Astrocyte (in vitro differentiated cells and primary cell): Measurements from ENCODE around the gene FGD4. TPM values are rescaled to one million over a fixed set of nuclear protein-coding genes. Genes with fewer than 3 reads are reported as not detected.

Experiments
- DNase-seq: peaks from one replicate; pipeline ENCODE4 v3.0.0-alpha.2; 2010; ENCODE audit warnings: low read depth
- FAIRE-seq: peaks from 2 replicates; lab custom pipeline; 2011; peaks lifted over from hg19 to GRCh38; lab: Jason Lieb, UNC
- H2AFZ ChIP-seq: 2 replicates; pipeline ENCODE4 v1.6.0; 2012; ENCODE audit warnings: low read depth, low read length, inconsistent platforms
- H3K27ac ChIP-seq: 2 replicates; pipeline ENCODE4 v1.5.1; 2011; ENCODE audit warnings: low read depth, low read length, inconsistent platforms
- H3K27me3 ChIP-seq: 2 replicates; pipeline ENCODE4 v1.6.0; 2011; ENCODE audit warnings: low read length, inconsistent platforms; ENCODE audit not compliant: insufficient read depth
- H3K36me3 ChIP-seq: 2 replicates; pipeline ENCODE4 v1.5.1; 2011; ENCODE audit warnings: low read length, inconsistent platforms; ENCODE audit not compliant: insufficient read depth
- H3K4me1 ChIP-seq: 2 replicates; pipeline ENCODE4 v1.5.1; 2011; ENCODE audit warnings: low read length, inconsistent platforms; ENCODE audit not compliant: insufficient read depth
- H3K4me2 ChIP-seq: 2 replicates; pipeline ENCODE4 v1.6.0; 2012; ENCODE audit warnings: low read length, inconsistent platforms
- H3K4me3 ChIP-seq: 2 replicates; pipeline ENCODE4 v1.5.1; 2011; ENCODE audit warnings: low read depth, mild to moderate bottlenecking, low read length, inconsistent platforms; ENCODE audit not compliant: insufficient read depth
- H3K79me2 ChIP-seq: 2 replicates; pipeline ENCODE4 v1.6.0; 2012; ENCODE audit warnings: mild to moderate bottlenecking, low read length, inconsistent platforms; ENCODE audit not compliant: insufficient read depth
- H3K9ac ChIP-seq: 2 replicates; pipeline ENCODE4 v1.6.0; 2012; ENCODE audit warnings: mild to moderate bottlenecking, low read length, inconsistent platforms
- H3K9me3 ChIP-seq: 2 replicates; pipeline ENCODE4 v1.5.1; 2012; ENCODE audit warnings: low read depth, mild to moderate bottlenecking, low read length, inconsistent platforms; ENCODE audit not compliant: insufficient read depth
- H4K20me1 ChIP-seq: 2 replicates; pipeline ENCODE4 v1.6.0; 2012; ENCODE audit warnings: low read length, inconsistent platforms; ENCODE audit not compliant: insufficient read depth
- H3K27ac Mint-ChIP-seq: one replicate; pipeline ENCODE4 v1.8.0; 2021; ENCODE audit warnings: mild to moderate bottlenecking, mixed read lengths; ENCODE audit not compliant: unreplicated experiment
- H3K27me3 Mint-ChIP-seq: one replicate; pipeline ENCODE4 v1.8.0; 2021; ENCODE audit warnings: low read depth, mixed read lengths; ENCODE audit not compliant: unreplicated experiment
- H3K36me3 Mint-ChIP-seq: one replicate; pipeline ENCODE4 v1.8.0; 2021; ENCODE audit warnings: low read depth, mixed read lengths; ENCODE audit not compliant: unreplicated experiment
- H3K4me1 Mint-ChIP-seq: one replicate; pipeline ENCODE4 v1.8.0; 2021; ENCODE audit warnings: low read depth, mixed read lengths; ENCODE audit not compliant: unreplicated experiment
- H3K4me3 Mint-ChIP-seq: one replicate; pipeline ENCODE4 v1.8.0; 2021; ENCODE audit warnings: mild to moderate bottlenecking, moderate library complexity, mixed read lengths; ENCODE audit not compliant: unreplicated experiment
- H3K9me3 Mint-ChIP-seq: one replicate; pipeline ENCODE4 v1.8.0; 2021; ENCODE audit warnings: mild to moderate bottlenecking, mixed read lengths; ENCODE audit not compliant: unreplicated experiment
- CTCF ChIP-seq: IDR thresholded peaks from 2 replicates; pipeline ENCODE4 v1.5.1; 2011; ENCODE audit warnings: low read depth, mild to moderate bottlenecking, inconsistent platforms, low read length, moderate library complexity; ENCODE audit not compliant: insufficient read depth
- EZH2 ChIP-seq: IDR thresholded peaks from 2 replicates; pipeline ENCODE4 v1.6.1; 2012; ENCODE audit warnings: mild to moderate bottlenecking, low read length, inconsistent platforms; ENCODE audit not compliant: insufficient read depth
- total RNA-seq: library from RNA; stranded (reverse); gene quantifications from 2 replicates; pipeline ENCODE4 v1.2.1, GENCODE V29; 2021

Gene FGD4
- total RNA-seq, 1 donor from 2014 or later = 18.7 TPM

DNA sequence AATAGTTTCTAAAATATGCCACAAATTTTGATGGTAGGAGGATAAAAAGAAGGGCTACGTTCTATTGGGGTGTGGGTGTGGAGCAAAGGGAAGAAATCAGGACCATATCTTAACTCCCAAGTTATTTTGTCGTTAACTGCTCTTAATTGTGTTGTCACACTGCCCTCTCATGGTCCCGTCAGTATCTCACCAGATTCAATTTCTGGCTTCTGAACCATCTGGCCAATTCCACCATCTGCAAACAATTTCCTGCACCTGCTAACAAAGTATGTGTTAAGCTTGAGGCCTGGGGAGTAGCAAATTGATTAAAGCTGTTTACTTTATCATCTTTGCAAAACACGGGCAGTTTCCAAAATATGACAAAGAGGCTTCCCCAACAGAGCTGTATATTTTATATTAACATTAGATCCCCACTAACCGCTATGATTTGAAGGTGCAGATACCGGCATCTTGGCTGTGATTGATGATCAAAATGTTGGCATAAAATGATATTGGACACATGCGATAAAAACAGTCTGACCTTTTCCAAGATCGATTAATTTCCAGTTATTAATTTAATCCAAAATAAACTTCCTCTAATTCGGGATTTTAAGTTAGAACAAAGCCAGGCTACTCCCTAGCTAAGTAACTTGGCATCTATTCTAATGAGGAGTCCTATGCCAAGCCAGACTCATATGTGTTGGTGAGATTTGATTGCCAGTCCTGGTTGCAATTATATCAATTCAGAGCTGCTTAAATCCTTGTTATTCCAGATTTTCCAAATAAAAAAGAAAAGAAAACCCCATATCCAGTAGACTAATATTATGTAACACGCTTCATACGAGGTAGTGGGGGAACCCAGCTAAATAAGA, 272.8 kb downstream of the FGD4 start:
- H3K4me1 ChIP-seq = no peaks in the 10 kb centered on the region
- no peaks in the 10 kb centered on the region for H3K27me3 Mint-ChIP-seq
- H3K36me3 Mint-ChIP-seq = no peaks in the 10 kb centered on the region
- H3K36me3 ChIP-seq = no peaks in the 10 kb centered on the region
- H3K4me2 ChIP-seq = no peak overlapping the region
- peak; percentile 49 for FAIRE-seq
- peak; percentile 61 for DNase-seq
- H3K79me2 ChIP-seq = no peaks in the 10 kb centered on the region
- H3K27me3 ChIP-seq = no peaks in the 10 kb centered on the region
- H3K9ac ChIP-seq = no peak overlapping the region
- no peak for TF ChIP-seq EZH2
- TF ChIP-seq CTCF = peak; percentile 67
- no peak overlapping the region for H3K27ac Mint-ChIP-seq
- H4K20me1 ChIP-seq = no peaks in the 10 kb centered on the region
- no peaks in the 10 kb centered on the region for H3K4me1 Mint-ChIP-seq
- peaks cover 10% of the 10 kb centered on the region for H3K9me3 Mint-ChIP-seq
- H3K4me3 Mint-ChIP-seq = no peak overlapping the region
- no peak overlapping the region for H2AFZ ChIP-seq
- no peaks in the 10 kb centered on the region for H3K9me3 ChIP-seq
- no peak overlapping the region for H3K4me3 ChIP-seq
- no peak overlapping the region for H3K27ac ChIP-seq

- no peak for TF ChIP-seq CTCF
- no peak for TF ChIP-seq EZH2
- DNase-seq (peak; percentile 94), FAIRE-seq (no peak)
- Mint-ChIP-seq H3K4me1 (peaks cover 3% of the 10 kb centered on the region), H3K36me3 (peaks cover 2% of the 10 kb centered on the region), H3K9me3 (no peaks in the 10 kb centered on the region), H3K27me3 (no peaks in the 10 kb centered on the region), H3K4me3 (peak within 1 kb of the TSS; percentile 90), H3K27ac (peak within 1 kb of the TSS; percentile 62)
- Histone ChIP-seq H2AFZ (peak within 1 kb of the TSS; percentile 91), H3K27me3 (no peaks in the 10 kb centered on the region), H3K36me3 (no peaks in the 10 kb centered on the region), H3K9ac (peak within 1 kb of the TSS; percentile 93), H3K27ac (peak within 1 kb of the TSS; percentile 92), H3K4me1 (no peaks in the 10 kb centered on the region), H3K79me2 (peaks cover 48% of the 10 kb centered on the region), H4K20me1 (peaks cover 25% of the 10 kb centered on the region), H3K4me3 (peak within 1 kb of the TSS; percentile 88), H3K4me2 (peak within 1 kb of the TSS; percentile 89), H3K9me3 (no peaks in the 10 kb centered on the region)
Measured at GRCh38 chr12:32679091-32679919, 279.9 kb downstream of the FGD4 start, which contains the start of gene DNM1L. DNM1L (plus strand) TSS chr12:32679301; CDS start chr12:32679364, 63 bp downstream.
